HEK293T (cell line): ENCODE results near the gene NOXO1.

ENCODE experiments used
- CTCF ChIA-PET: fragments of 350-600 bp; formaldehyde crosslinking; extraction: SDS; loops from one replicate; lab custom pipeline; 2021; ENCODE audit warnings: antibody characterized with exemption, inconsistent platforms; lab: Yijun Ruan, JAX
- POLR2A ChIA-PET: fragments of 350-600 bp; formaldehyde crosslinking; extraction: SDS; loops from one replicate; lab custom pipeline; 2020; ENCODE audit warnings: antibody characterized with exemption, inconsistent platforms; lab: Yijun Ruan, JAX
- DNase-seq: peaks from one replicate; pipeline ENCODE4 v3.0.0; 2012; ENCODE audit warnings: mixed read lengths; ENCODE audit errors: extremely low spot score
- ARNT ChIP-seq: fragments of 450-650 bp; IDR thresholded peaks from 2 replicates; pipeline ENCODE4 v1.6.1; 2017; ENCODE audit warnings: mild to moderate bottlenecking
- BHLHE40 ChIP-seq: fragments of 450-650 bp; IDR thresholded peaks from 2 replicates; pipeline ENCODE4 v1.6.1; 2016; ENCODE audit warnings: mild to moderate bottlenecking, moderate library complexity, borderline replicate concordance
- CTBP1 ChIP-seq: fragments of 450-650 bp; IDR thresholded peaks from 2 replicates; pipeline ENCODE4 v1.6.1; 2016; ENCODE audit warnings: borderline replicate concordance
- ELF4 ChIP-seq: fragments of 450-650 bp; IDR thresholded peaks from 2 replicates; pipeline ENCODE4 v1.6.1; 2017; ENCODE audit warnings: antibody characterized with exemption
- FOXA1 ChIP-seq: fragments of 450-650 bp; IDR thresholded peaks from 2 replicates; pipeline ENCODE4 v1.6.1; 2016; ENCODE audit warnings: mild to moderate bottlenecking
- FOXK2 ChIP-seq: fragments of 450-650 bp; IDR thresholded peaks from 2 replicates; pipeline ENCODE4 v1.6.1; 2016; ENCODE audit warnings: mild to moderate bottlenecking
- FOXM1 ChIP-seq: fragments of 450-650 bp; IDR thresholded peaks from 2 replicates; pipeline ENCODE4 v1.6.1; 2017; ENCODE audit warnings: mild to moderate bottlenecking, borderline replicate concordance
- HDGF ChIP-seq: fragments of 450-650 bp; IDR thresholded peaks from 2 replicates; pipeline ENCODE4 v1.6.1; 2017; ENCODE audit warnings: antibody characterized with exemption, borderline replicate concordance
- L3MBTL2 ChIP-seq: fragments of 450-650 bp; conservative IDR thresholded peaks from 2 replicates; pipeline ENCODE4 v1.6.1; 2016; ENCODE audit warnings: mild to moderate bottlenecking
- LEF1 ChIP-seq: fragments of 450-650 bp; IDR thresholded peaks from 2 replicates; pipeline ENCODE4 v1.6.1; 2017; ENCODE audit warnings: mild to moderate bottlenecking, borderline replicate concordance
- NFRKB ChIP-seq: fragments of 450-650 bp; IDR thresholded peaks from 2 replicates; pipeline ENCODE4 v1.6.1; 2016; ENCODE audit warnings: mild to moderate bottlenecking, moderate library complexity
- PKNOX1 ChIP-seq: fragments of 450-650 bp; IDR thresholded peaks from 2 replicates; pipeline ENCODE4 v1.6.1; 2016
- SP1 ChIP-seq: fragments of 450-650 bp; IDR thresholded peaks from 2 replicates; pipeline ENCODE4 v1.6.1; 2017
- SUZ12 ChIP-seq: fragments of 450-650 bp; IDR thresholded peaks from 2 replicates; pipeline ENCODE4 v1.6.1; 2016; ENCODE audit warnings: mild to moderate bottlenecking
- TARDBP ChIP-seq: fragments of 450-650 bp; IDR thresholded peaks from 2 replicates; pipeline ENCODE4 v1.6.1; 2016
- ZNF384 ChIP-seq: fragments of 450-650 bp; IDR thresholded peaks from 2 replicates; pipeline ENCODE4 v1.6.1; 2016

Gene NOXO1

GRCh38 chr16:1998360-1998835 is 17.1 kb upstream of the NOXO1 start:
- ChIA-PET POLR2A (interaction anchor here (1.4 to 1.7 kb wide), 2 partner anchors 10 to 34 kb away, joined by 3 to 6 read pairs; partner anchors contain the start of gene RPS2), CTCF (no interaction called here)
- no peak for DNase-seq
- TF ChIP-seq BHLHE40 (no peak), FOXM1 (no peak), ZNF384 (no peak), FOXA1 (no peak), CTBP1 (no peak), ELF4 (no peak), FOXK2 (no peak), SUZ12 (no peak), TARDBP (no peak), L3MBTL2 (no peak), NFRKB (no peak), SP1 (no peak), HDGF (no peak), ARNT (no peak), LEF1 (no peak), PKNOX1 (no peak)

GRCh38 chr16:1997494-1998359 is 16.5 kb upstream of the NOXO1 start:
- ChIA-PET CTCF (interaction anchor here (0.8 kb wide), 1 partner anchor 19 kb away, joined by 4 read pairs; no protein-coding TSS in a partner anchor), POLR2A (interaction anchor here (0.8 to 2.5 kb wide), 3 partner anchors 9 to 33 kb away, joined by 3 to 8 read pairs (median 3); partner anchors contain the start of gene RPS2)
- DNase-seq = no peak
- no peak for TF ChIP-seq TARDBP
- TF ChIP-seq CTBP1 = no peak
- TF ChIP-seq L3MBTL2 = no peak
- no peak for TF ChIP-seq LEF1
- no peak for TF ChIP-seq ARNT

GRCh38 chr16:1993731-1994131 is 12.5 kb upstream of the NOXO1 start:
- POLR2A ChIA-PET = interaction anchor here (1.0 kb wide), 2 partner anchors 8 to 10 kb away, joined by 3 read pairs; no protein-coding TSS in a partner anchor

GRCh38 chr16:1992704-1993317 is 11.5 kb upstream of the NOXO1 start:
- TF ChIP-seq PKNOX1 (no peak), CTBP1 (no peak), HDGF (no peak), BHLHE40 (no peak), TARDBP (no peak)
- DNase-seq = no peak
- ChIA-PET CTCF (interaction anchor here (0.9 to 3.6 kb wide), 2 partner anchors 11 to 24 kb away, joined by 3 to 13 read pairs; no protein-coding TSS in a partner anchor), POLR2A (interaction anchor here (1.5 to 3.3 kb wide), 2 partner anchors 15 to 28 kb away, joined by 6 to 15 read pairs; partner anchors contain the start of gene RPS2)

More at GRCh38 chr16:1993731-1994131, 12.5 kb upstream of the NOXO1 start:
- CTCF ChIA-PET = interaction anchor here (0.6 to 3.6 kb wide), 4 partner anchors 10 to 128 kb away, joined by 3 to 13 read pairs (median 5); no protein-coding TSS in a partner anchor
- TF ChIP-seq LEF1 (no peak), SUZ12 (no peak), ARNT (no peak), SP1 (no peak), ZNF384 (no peak), PKNOX1 (no peak), ELF4 (no peak), FOXA1 (no peak)
- no peak for DNase-seq

GRCh38 chr16:1991948-1992703 is 10.9 kb upstream of the NOXO1 start:
- CTCF ChIA-PET = interaction anchor here (0.9 kb wide), 1 partner anchor 24 kb away, joined by 3 read pairs; no protein-coding TSS in a partner anchor
- peak; percentile 98 for DNase-seq
- no peak for TF ChIP-seq PKNOX1
- peak; percentile 66 for TF ChIP-seq L3MBTL2
- TF ChIP-seq ZNF384 = no peak
- TF ChIP-seq CTBP1 = no peak
- TF ChIP-seq SP1 = no peak
- TF ChIP-seq ARNT = no peak
- POLR2A ChIA-PET = interaction anchor here (1.5 to 3.3 kb wide), 2 partner anchors 16 to 27 kb away, joined by 6 to 15 read pairs; partner anchors contain the start of gene RPS2
